Stimulated activated CD4-positive, alpha-beta T cell treated with anti-CD3 and anti-CD28 coated beads, TNF-alpha, amount 100 ng/mL, for 4 hours (primary cell): Measurements from ENCODE around the gene TRIP10.
"Not testable (repeated sequence)": the region's sequence is repeated elsewhere in the genome, so short reads cannot be mapped to it uniquely, and the experiment has no call there.

Experiments used
- DNase-seq, 3 experiments: peaks; one replicate each; pipeline ENCODE4 v3.0.0-alpha.2; 2020; ENCODE audit warnings: low read depth in 3 of 3

The TRIP10 gene

GRCh38 chr19:6794686-6795431 is 55.4 kb downstream of the TRIP10 start:
- DNase-seq, result no peak

GRCh38 chr19:6796278-6796677 is 56.8 kb downstream of the TRIP10 start:
- DNase-seq, result no peak

GRCh38 chr19:6797646-6798045 is 58.2 kb downstream of the TRIP10 start:
- DNase-seq, result no peak

- not testable (repeated sequence) for DNase-seq
Measured at GRCh38 chr19:6800160-6800790, 60.8 kb downstream of the TRIP10 start.

- no peak for DNase-seq
Measured at GRCh38 chr19:6800991-6801484, 61.6 kb downstream of the TRIP10 start.
